Neural cell (in vitro differentiated cells): ENCODE measurements around the gene CERT1. TPM values are rescaled to one million over a fixed set of nuclear protein-coding genes. Genes with fewer than 3 reads are reported as not detected.

Experiments used
- H2AFZ ChIP-seq: fragments of 200-600, 300-800 bp; sonication (generic), shearing (Covaris generic); 2 replicates; pipeline ENCODE4 v1.6.0; 2014; ENCODE audit warnings: low read depth, mild to moderate bottlenecking, antibody characterized with exemption, low read length, moderate library complexity
- H3F3A ChIP-seq: fragments of 200-600 bp; shearing (Covaris generic); 2 replicates; pipeline ENCODE4 v1.6.1; 2016; ENCODE audit warnings: mild to moderate bottlenecking, moderate library complexity, mixed read lengths, antibody characterized with exemption, low read length; ENCODE audit not compliant: insufficient read depth, poor library complexity, severe bottlenecking
- H3K27ac ChIP-seq: fragments of 200-600, 300-800 bp; sonication (generic), shearing (Covaris generic); 2 replicates; pipeline ENCODE4 v1.5.1; 2014; ENCODE audit warnings: mild to moderate bottlenecking, low read length, moderate library complexity
- H3K27me3 ChIP-seq: fragments of 300-800, 200-600 bp; sonication (generic), shearing (Covaris generic); 2 replicates; pipeline ENCODE4 v1.6.0; 2014; ENCODE audit warnings: mild to moderate bottlenecking, low read depth, low read length, moderate library complexity; ENCODE audit not compliant: insufficient read depth
- H3K36me3 ChIP-seq: fragments of 300-800, 200-600 bp; sonication (generic), shearing (Covaris generic); 2 replicates; pipeline ENCODE4 v1.5.1; 2014; ENCODE audit warnings: mild to moderate bottlenecking, antibody characterized with exemption, low read length, moderate library complexity; ENCODE audit not compliant: insufficient read depth
- H3K4me2 ChIP-seq: fragments of 300-800, 200-600 bp; sonication (generic), shearing (Covaris generic); 2 replicates; pipeline ENCODE4 v1.6.0; 2014; ENCODE audit warnings: mild to moderate bottlenecking, low read length
- H3K4me3 ChIP-seq: fragments of 300-800, 200-600 bp; sonication (generic), shearing (Covaris generic); 2 replicates; pipeline ENCODE4 v1.5.1; 2014; ENCODE audit warnings: mild to moderate bottlenecking, low read length, moderate library complexity
- H3K79me2 ChIP-seq: fragments of 200-600 bp; shearing (Covaris generic); replicated peaks from 2 replicates; pipeline ENCODE4 v1.6.0; 2014; ENCODE audit warnings: mild to moderate bottlenecking, low read length, moderate library complexity; ENCODE audit not compliant: insufficient read depth
- H3K9ac ChIP-seq: fragments of 300-800, 200-600 bp; sonication (generic), shearing (Covaris generic); 2 replicates; pipeline ENCODE4 v1.6.1; 2016; ENCODE audit warnings: mild to moderate bottlenecking, low read length, mixed read lengths
- H3K9me2 ChIP-seq: fragments of 200-600 bp; shearing (Covaris generic); 2 replicates; pipeline ENCODE4 v1.6.1; 2016; ENCODE audit warnings: mild to moderate bottlenecking, low read length, mixed read lengths; ENCODE audit not compliant: insufficient read depth
- H3K9me3 ChIP-seq: fragments of 200-600, 300-800 bp; sonication (generic), shearing (Covaris generic); 2 replicates; pipeline ENCODE4 v1.6.1; 2016; ENCODE audit warnings: mild to moderate bottlenecking, mixed run types, low read length, moderate library complexity, mixed read lengths
- H4K20me1 ChIP-seq: fragments of 200-600 bp; shearing (Covaris generic); 2 replicates; pipeline ENCODE4 v1.6.1; 2016; ENCODE audit warnings: mild to moderate bottlenecking, mixed run types; ENCODE audit not compliant: insufficient read depth
- EP300 ChIP-seq: fragments of 450-650 bp; conservative IDR thresholded peaks from 2 replicates; pipeline ENCODE4 v1.6.1; 2014; ENCODE audit warnings: antibody characterized with exemption, mild to moderate bottlenecking, moderate library complexity; ENCODE audit not compliant: poor library complexity, severe bottlenecking
- EZH2 ChIP-seq: fragments of 200-600, 300-800 bp; shearing (Covaris generic), sonication (generic); IDR thresholded peaks from 2 replicates; pipeline ENCODE4 v1.6.1; 2014; ENCODE audit warnings: antibody characterized with exemption, low read length, borderline replicate concordance, mild to moderate bottlenecking; ENCODE audit not compliant: insufficient read depth, poor library complexity, severe bottlenecking
- POLR2AphosphoS5 ChIP-seq: IDR thresholded peaks from 2 replicates; pipeline ENCODE4 v1.6.1; 2012
- RAD21 ChIP-seq: fragments of 450-650 bp; conservative IDR thresholded peaks from 2 replicates; pipeline ENCODE4 v1.6.1; 2014; ENCODE audit warnings: antibody characterized with exemption, mild to moderate bottlenecking, moderate library complexity
- TAF1 ChIP-seq: IDR thresholded peaks from 2 replicates; pipeline ENCODE4 v1.6.1; 2012; ENCODE audit warnings: low read depth
- polyA plus RNA-seq: library from polyadenylated mRNA; depleted of rRNA; stranded (reverse); fragments of >200 nt; gene quantifications from 2 replicates; pipeline ENCODE4 v1.2.3, GENCODE V29; 2014
- TF ChIP-seq, protein P1 (sequence below): IDR thresholded peaks from 2 replicates; pipeline ENCODE4 v1.6.1; 2012; ENCODE audit warnings: borderline replicate concordance
- TF ChIP-seq, protein P2 (sequence below): fragments of 450-650 bp; IDR thresholded peaks from 2 replicates; pipeline ENCODE4 v1.5.1; 2014; ENCODE audit warnings: antibody characterized with exemption, mild to moderate bottlenecking, moderate library complexity; ENCODE audit not compliant: poor library complexity, severe bottlenecking

The CERT1 gene
- polyA plus RNA-seq, 1 donor from 2014 or later = 24.3 TPM

DNA sequence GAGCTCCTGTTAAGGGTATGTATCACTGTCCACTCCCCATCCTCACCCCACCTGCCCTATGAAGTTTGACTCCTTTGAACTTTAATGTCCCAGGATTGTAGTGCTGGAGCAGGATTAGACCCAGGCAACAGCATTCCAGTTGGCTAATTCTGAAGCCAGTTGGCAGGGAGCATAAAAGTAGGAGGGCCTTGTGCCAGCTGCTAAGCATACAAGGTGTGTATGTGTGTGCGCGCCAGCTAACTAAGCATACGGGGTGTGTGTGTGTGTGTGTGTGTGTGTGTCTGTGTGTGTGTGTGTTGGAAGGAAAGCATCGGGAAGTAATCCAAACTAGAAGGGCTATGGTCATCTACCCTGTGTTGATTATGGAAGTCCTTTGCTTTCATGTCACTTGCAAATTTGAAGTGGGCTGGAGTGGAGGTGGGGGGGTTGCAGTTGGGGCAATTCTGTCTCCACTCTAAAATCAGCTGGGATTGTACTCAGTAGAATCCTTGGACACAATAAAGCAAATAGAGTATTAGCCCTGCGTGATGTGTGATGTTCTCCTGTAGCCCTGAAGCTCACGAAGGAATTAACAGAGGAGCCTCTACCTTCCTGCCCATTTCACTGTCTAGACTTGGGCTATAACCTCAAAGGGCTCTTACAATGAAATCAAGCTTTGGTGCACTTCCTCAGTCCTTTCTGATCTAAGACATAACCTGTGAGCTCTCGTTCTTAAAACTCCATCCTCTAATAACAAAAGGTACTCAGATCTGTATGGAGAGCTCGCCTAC is 147.5 kb downstream of the CERT1 start:
- H3K9me2 ChIP-seq = no peaks in the 10 kb centered on the region
- H4K20me1 ChIP-seq = no peaks in the 10 kb centered on the region
- H3K9ac ChIP-seq = no peak overlapping the region
- no peaks in the 10 kb centered on the region for H3K9me3 ChIP-seq
- TF ChIP-seq TAF1 (no peak), POLR2AphosphoS5 (peak; percentile 49)
- TF ChIP-seq, protein P1, sequence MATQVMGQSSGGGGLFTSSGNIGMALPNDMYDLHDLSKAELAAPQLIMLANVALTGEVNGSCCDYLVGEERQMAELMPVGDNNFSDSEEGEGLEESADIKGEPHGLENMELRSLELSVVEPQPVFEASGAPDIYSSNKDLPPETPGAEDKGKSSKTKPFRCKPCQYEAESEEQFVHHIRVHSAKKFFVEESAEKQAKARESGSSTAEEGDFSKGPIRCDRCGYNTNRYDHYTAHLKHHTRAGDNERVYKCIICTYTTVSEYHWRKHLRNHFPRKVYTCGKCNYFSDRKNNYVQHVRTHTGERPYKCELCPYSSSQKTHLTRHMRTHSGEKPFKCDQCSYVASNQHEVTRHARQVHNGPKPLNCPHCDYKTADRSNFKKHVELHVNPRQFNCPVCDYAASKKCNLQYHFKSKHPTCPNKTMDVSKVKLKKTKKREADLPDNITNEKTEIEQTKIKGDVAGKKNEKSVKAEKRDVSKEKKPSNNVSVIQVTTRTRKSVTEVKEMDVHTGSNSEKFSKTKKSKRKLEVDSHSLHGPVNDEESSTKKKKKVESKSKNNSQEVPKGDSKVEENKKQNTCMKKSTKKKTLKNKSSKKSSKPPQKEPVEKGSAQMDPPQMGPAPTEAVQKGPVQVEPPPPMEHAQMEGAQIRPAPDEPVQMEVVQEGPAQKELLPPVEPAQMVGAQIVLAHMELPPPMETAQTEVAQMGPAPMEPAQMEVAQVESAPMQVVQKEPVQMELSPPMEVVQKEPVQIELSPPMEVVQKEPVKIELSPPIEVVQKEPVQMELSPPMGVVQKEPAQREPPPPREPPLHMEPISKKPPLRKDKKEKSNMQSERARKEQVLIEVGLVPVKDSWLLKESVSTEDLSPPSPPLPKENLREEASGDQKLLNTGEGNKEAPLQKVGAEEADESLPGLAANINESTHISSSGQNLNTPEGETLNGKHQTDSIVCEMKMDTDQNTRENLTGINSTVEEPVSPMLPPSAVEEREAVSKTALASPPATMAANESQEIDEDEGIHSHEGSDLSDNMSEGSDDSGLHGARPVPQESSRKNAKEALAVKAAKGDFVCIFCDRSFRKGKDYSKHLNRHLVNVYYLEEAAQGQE = no peak
- H3K36me3 ChIP-seq = peaks cover 17% of the 10 kb centered on the region
- H2AFZ ChIP-seq = no peak overlapping the region
- no peak overlapping the region for H3K4me2 ChIP-seq
- no peaks in the 10 kb centered on the region for H3K79me2 ChIP-seq
- H3K4me3 ChIP-seq = no peak overlapping the region
- no peak overlapping the region for H3K27ac ChIP-seq
- H3K27me3 ChIP-seq = no peaks in the 10 kb centered on the region
- H3F3A ChIP-seq = peaks cover 3% of the 10 kb centered on the region

GRCh38 chr5:75363111-75363510 is 148.3 kb downstream of the CERT1 start:
- no peaks in the 10 kb centered on the region for H3K9me2 ChIP-seq
- no peak overlapping the region for H3K27ac ChIP-seq
- no peaks in the 10 kb centered on the region for H4K20me1 ChIP-seq
- no peak overlapping the region for H3K9ac ChIP-seq
- H3K79me2 ChIP-seq = no peaks in the 10 kb centered on the region
- H3K4me3 ChIP-seq = no peak overlapping the region
- H3K36me3 ChIP-seq = peaks cover 25% of the 10 kb centered on the region
- H3F3A ChIP-seq = peaks cover 3% of the 10 kb centered on the region
- TF ChIP-seq, protein P2, sequence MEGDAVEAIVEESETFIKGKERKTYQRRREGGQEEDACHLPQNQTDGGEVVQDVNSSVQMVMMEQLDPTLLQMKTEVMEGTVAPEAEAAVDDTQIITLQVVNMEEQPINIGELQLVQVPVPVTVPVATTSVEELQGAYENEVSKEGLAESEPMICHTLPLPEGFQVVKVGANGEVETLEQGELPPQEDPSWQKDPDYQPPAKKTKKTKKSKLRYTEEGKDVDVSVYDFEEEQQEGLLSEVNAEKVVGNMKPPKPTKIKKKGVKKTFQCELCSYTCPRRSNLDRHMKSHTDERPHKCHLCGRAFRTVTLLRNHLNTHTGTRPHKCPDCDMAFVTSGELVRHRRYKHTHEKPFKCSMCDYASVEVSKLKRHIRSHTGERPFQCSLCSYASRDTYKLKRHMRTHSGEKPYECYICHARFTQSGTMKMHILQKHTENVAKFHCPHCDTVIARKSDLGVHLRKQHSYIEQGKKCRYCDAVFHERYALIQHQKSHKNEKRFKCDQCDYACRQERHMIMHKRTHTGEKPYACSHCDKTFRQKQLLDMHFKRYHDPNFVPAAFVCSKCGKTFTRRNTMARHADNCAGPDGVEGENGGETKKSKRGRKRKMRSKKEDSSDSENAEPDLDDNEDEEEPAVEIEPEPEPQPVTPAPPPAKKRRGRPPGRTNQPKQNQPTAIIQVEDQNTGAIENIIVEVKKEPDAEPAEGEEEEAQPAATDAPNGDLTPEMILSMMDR = no peak
- TF ChIP-seq RAD21 (no peak), EZH2 (no peak), POLR2AphosphoS5 (no peak), EP300 (no peak)
- TF ChIP-seq, protein P1 = no peak
- no peaks in the 10 kb centered on the region for H3K27me3 ChIP-seq
- no peak overlapping the region for H3K4me2 ChIP-seq
- no peaks in the 10 kb centered on the region for H3K9me3 ChIP-seq
- no peak overlapping the region for H2AFZ ChIP-seq
